Panc1 (cell line): Measurements from ENCODE around the gene SGMS1.

Experiments
- POLR2AphosphoS5 ChIP-seq: IDR thresholded peaks from 2 replicates; pipeline ENCODE4 v1.6.1; 2012; ENCODE audit warnings: mild to moderate bottlenecking, low read depth, low read length, moderate library complexity
- TF ChIP-seq, protein P1 (sequence below): fragments of 450-650 bp; IDR thresholded peaks from 2 replicates; pipeline ENCODE4 v1.5.1; 2017; ENCODE audit warnings: mild to moderate bottlenecking

GRCh38 chr10:50651808-50652207, 28.1 kb upstream of the SGMS1 start:
- no peak for TF ChIP-seq POLR2AphosphoS5
- TF ChIP-seq, protein P1, sequence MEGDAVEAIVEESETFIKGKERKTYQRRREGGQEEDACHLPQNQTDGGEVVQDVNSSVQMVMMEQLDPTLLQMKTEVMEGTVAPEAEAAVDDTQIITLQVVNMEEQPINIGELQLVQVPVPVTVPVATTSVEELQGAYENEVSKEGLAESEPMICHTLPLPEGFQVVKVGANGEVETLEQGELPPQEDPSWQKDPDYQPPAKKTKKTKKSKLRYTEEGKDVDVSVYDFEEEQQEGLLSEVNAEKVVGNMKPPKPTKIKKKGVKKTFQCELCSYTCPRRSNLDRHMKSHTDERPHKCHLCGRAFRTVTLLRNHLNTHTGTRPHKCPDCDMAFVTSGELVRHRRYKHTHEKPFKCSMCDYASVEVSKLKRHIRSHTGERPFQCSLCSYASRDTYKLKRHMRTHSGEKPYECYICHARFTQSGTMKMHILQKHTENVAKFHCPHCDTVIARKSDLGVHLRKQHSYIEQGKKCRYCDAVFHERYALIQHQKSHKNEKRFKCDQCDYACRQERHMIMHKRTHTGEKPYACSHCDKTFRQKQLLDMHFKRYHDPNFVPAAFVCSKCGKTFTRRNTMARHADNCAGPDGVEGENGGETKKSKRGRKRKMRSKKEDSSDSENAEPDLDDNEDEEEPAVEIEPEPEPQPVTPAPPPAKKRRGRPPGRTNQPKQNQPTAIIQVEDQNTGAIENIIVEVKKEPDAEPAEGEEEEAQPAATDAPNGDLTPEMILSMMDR: no peak
